GM04503 (cell line): Measurements from ENCODE around the gene TAL1.

Experiments
- DNase-seq: peaks from one replicate; pipeline ENCODE4 v3.0.0-alpha.2; 2012; ENCODE audit warnings: low read depth

Gene TAL1

GRCh38 chr1:47229886-47230691 lies 1.9 kb downstream of the TAL1 start:
- no peak for DNase-seq

DNA sequence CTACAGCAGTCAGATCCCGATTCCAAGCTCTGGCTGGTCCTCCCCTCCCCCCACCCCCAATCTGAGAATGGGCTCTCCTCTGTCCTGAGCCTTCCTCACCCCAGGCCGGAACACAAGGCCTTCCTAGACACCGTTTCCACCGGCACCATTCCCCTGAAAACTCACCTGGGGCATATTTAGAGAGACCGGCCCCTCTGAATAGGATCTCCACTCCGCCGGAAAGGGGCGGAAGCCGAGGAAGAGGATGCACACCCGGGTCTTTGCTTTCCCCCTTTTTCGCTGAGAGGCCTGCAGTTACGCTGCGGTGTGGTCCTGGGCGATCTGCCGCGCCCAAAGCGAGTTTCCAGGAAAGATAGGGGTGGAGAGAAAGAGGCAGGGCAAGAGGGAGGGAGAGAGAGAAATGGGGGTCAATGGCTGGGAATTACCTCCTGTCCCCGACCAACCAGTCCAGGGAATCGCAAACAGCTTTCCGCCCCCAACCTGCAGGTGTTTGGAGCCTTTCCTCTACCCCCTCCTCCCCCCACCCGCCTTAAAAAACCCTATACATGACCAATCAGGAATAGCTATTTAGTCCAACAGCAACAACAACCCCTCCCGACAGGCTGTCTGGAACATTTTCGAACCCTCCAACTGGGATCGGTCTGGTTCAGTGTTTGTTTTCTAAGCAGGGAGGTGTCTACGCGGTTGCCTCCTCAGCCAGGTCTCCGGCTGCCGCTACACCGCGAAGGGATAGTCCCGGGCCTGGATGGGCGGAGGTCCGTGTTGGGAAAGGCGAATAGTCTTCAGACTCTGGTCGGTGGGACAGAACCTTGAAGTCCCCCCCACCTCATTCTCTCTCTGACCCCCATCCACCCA lies 2.8 kb downstream of the TAL1 start:
- DNase-seq, result no peak

- DNase-seq, result no peak
Observed at GRCh38 chr1:47228644-47229030, 3.4 kb downstream of the TAL1 start.

GRCh38 chr1:47227341-47228232 lies 4.4 kb downstream of the TAL1 start:
- DNase-seq, result no peak

GRCh38 chr1:47226839-47227215 lies 5.2 kb downstream of the TAL1 start:
- DNase-seq, result no peak

GRCh38 chr1:47226121-47226838 lies 5.7 kb downstream of the TAL1 start:
- DNase-seq, result no peak

DNA sequence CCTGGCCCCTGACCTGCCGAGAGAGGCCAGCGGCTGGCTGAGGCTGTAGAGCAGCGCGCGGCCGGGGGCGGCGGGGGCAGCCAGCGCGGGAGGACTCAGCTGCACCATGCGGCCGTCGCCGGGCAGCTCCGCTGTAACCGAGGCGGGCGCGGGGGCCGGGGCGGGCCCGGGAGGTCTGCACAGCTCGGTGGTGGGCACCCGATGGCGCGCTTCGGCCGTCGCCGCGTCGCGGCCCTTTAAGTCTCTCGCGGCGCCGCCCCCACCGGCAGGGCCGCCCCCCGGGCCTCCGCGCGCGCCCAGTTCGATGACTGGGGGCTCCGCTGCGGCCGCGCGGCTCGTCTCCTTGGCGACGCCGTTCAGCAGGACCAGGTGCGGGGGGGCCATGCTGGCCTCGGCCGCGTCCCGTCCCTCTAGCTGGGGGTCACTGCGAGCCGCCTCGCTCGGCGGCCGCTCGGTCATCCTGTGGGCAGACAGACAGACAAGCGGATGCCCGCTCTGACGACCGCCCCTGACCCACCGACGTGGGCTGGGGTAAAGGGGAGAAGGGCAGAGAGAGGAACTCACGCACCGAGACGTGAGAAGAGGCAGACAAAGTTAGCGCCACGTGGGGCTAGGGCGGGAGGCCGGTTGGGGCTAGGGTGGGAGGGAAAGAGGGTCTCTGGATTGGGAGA lies 6.5 kb downstream of the TAL1 start:
- no peak for DNase-seq

- DNase-seq, result no peak
Observed at GRCh38 chr1:47224676-47225399, 7.2 kb downstream of the TAL1 start.

GRCh38 chr1:47223921-47224675 lies 7.9 kb downstream of the TAL1 start:
- no peak for DNase-seq

DNA sequence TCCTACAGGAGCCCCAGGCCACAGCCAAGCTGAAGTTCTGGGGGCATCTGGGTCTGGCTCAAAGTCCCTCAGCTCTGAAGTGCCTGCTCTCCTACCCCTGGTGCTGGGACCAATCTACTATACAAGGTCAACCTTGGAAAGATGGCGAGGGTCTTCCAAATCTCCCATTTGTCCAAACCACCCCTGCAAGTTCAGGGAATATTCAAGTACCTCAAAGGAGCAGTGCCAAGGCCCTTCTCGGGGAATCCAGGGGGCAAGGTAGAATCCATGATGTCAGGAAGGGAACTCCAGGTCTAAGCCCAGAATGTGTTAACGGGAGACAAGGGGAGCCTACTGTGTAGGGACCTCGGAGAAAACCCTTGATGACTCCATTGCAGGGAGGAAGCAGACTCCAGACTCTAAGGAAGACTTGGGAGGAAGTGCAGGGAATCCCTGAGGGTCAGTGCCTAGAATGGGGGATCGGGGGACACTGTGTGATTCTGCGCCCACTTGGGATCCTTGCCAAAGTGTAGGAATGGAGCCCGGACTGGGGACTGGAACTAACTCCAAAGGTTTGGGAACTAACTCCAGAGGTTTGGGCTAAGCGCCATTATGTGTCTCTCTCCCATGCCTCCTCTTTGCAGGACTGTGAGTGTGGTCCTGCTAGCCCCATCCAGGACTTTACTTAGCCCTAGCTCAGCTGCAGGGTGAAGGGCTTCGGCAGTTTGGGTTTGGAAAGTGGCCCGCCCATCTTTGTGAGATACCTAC lies 8.7 kb downstream of the TAL1 start:
- no peak for DNase-seq

DNA sequence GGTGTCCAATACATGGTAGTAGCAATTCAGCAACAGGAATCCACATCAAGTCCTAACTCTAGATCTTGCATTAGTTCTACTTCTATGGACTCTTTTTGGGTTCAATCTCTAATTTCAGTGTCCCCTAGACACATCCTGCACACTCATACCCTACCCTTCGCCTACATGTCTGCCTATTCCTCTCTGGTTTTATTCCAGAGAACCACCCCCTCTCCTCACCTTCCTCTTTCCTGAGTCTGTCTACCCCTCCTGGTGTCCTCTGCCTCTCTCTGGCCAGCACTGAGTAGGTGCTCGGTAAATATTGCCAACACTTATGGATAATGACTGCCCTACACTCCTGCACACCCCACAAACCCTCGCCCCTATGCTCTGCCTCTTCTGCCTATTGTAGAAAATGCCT lies 9.5 kb downstream of the TAL1 start:
- no peak for DNase-seq

GRCh38 chr1:47219590-47220220 lies 12.3 kb downstream of the TAL1 start:
- DNase-seq, result no peak

DNA sequence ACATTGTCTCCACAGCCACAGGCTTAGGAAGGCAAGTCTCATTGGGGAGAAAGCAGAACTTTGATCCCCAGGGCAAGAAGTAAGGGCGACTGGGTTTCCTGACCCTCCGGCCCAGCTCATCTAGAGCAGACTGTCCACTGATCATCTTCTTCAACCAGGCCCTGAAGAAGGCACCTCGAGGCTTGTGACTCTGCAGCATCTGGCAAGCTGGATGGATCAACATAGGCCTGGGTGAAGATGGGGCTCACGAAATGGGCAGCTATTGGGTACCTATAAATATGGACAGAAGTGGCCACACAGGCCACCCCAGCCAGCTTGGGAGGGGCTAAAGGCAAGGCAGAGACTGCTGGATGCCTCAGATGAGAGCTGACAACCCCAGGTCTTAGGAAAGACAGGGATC lies 13.0 kb downstream of the TAL1 start:
- DNase-seq, result no peak

DNA sequence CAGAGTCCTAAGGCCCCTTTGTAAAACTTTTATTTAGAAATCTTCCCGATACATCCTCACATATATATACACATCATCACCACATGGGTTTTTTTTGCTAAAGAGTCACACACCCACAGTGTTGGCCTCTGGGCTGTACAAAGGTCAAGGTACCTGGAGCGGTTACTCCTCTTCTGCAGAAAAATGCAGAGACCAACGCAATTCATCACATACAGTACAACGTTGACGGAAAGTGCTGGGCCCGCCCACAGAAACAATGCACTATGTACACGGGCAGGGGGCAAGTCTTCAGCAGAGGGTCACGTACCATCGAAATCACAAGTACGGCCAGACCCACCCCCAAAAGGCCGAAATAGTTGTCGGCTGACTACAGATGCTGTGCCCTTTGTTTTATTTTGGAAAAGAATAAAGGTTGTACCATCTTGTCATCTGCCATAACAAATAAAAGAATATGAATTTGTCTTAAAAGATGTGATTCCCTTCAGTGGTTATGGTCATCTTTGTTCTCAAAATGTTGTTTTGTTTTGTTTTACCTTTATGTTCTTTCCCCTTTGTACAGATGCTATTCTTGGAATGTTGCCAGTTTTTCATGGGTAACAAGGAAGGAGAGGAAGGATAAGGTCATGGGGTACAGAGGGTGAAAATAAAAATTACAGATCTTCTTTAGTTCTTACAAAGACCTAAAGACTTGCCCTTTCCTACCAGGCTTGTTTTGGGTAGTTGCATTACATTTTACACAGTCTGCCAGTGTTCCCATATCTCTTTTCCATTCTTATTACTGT lies 15.6 kb downstream of the TAL1 start:
- DNase-seq, result no peak

DNA sequence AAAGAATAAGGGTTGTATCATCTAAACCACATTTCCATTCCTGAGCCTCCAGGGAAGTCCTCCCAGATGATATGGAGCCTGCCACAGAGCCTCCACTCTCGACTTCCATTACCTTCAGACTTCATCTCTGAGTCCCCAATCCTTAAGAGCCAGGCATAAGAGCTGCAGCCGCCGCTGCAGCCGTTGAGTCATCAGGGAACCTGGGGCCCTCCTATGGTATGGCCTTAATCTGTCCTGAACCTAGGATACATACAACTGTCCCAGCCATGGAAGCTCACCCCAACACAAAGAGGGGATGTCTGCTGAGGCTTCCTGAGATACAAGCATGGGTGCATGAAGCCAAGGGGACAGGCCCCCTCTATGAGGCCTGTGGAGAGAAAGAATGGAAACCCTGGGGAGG lies 16.3 kb downstream of the TAL1 start:
- no peak for DNase-seq

GRCh38 chr1:47214549-47214948 lies 17.5 kb downstream of the TAL1 start:
- DNase-seq, result no peak

DNA sequence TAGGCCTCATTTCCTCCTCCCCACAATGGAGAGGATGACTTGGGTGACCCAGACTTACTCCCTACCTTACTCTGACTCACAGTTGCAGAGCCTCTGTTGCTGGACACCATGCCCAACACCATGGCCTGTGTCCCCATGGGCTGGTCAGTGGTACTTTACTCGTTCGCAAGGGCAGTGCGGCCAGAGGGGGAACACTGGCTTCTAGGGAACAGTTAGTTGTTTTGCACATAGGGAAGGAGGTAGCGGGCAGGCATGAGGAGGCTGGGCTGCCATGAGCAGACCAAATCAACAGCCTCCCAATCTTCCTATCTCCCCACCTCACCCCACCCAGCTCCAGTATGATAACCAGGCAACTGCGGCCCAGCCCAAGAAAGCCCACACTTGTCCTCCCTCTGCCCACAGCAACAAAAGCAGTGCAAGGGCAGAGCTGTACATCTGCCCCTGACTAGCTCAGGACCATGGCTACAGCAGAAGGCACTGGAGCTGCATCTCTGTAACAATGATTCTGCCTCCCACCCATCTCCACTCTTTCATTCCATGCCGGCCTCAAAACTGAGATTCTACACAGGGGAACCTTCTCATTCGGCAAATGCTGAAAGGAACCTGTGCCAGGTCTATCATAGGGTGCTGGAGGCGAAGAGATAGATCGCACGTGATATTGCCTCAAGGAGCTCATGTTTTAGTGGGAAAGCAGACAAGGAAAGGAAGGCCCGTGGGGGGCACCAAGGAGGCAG lies 18.6 kb downstream of the TAL1 start:
- no peak for DNase-seq
